Astrocyte (in vitro differentiated cells and primary cell): ENCODE measurements around the gene ZMIZ1.

Experiments used
- EZH2 ChIP-seq: IDR thresholded peaks from 2 replicates; pipeline ENCODE4 v1.6.1; 2012; ENCODE audit warnings: mild to moderate bottlenecking, low read length, inconsistent platforms; ENCODE audit not compliant: insufficient read depth
- TF ChIP-seq, protein P1 (sequence below): IDR thresholded peaks from 2 replicates; pipeline ENCODE4 v1.5.1; 2011; ENCODE audit warnings: low read depth, mild to moderate bottlenecking, inconsistent platforms, low read length, moderate library complexity; ENCODE audit not compliant: insufficient read depth

DNA sequence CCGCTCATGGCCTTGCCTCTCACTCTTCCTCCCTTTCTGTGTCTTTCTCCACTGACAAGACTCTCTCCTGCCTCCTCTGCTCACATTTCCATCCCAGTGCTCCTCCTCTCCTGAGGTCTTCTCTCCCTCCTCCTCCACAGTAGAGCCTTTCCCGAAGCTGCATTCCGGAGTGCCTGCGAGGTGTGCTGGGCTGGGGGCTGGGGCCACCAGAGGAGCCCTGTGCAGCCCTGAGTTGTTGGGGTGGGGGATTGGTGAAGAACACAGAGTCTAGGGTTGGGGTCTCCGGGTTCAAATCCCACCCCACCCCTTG is 76.4 kb downstream of the ZMIZ1 start:
- TF ChIP-seq, protein P1, sequence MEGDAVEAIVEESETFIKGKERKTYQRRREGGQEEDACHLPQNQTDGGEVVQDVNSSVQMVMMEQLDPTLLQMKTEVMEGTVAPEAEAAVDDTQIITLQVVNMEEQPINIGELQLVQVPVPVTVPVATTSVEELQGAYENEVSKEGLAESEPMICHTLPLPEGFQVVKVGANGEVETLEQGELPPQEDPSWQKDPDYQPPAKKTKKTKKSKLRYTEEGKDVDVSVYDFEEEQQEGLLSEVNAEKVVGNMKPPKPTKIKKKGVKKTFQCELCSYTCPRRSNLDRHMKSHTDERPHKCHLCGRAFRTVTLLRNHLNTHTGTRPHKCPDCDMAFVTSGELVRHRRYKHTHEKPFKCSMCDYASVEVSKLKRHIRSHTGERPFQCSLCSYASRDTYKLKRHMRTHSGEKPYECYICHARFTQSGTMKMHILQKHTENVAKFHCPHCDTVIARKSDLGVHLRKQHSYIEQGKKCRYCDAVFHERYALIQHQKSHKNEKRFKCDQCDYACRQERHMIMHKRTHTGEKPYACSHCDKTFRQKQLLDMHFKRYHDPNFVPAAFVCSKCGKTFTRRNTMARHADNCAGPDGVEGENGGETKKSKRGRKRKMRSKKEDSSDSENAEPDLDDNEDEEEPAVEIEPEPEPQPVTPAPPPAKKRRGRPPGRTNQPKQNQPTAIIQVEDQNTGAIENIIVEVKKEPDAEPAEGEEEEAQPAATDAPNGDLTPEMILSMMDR, result no peak
- TF ChIP-seq EZH2, result no peak
